Esophagus squamous epithelium (tissue), 4 donors: ENCODE measurements around the gene DIPK1C.

Experiments used
- CTCF ChIP-seq, 6 experiments: fragments of 450-650 bp in 4 of 6; fragments of 200-600 bp in 2 of 6; sonication (generic) in 2 of 6; IDR thresholded peaks; one replicate each; pipeline ENCODE4 v1.5.1; 2016 to 2019; ENCODE audit warnings: antibody characterized with exemption in 6 of 6, mild to moderate bottlenecking in 4 of 6, moderate library complexity in 4 of 6
- POLR2A ChIP-seq, 4 donors: fragments of 450-650 bp; IDR thresholded peaks; one replicate each; pipeline ENCODE4 v1.6.1; 2017; ENCODE audit warnings: antibody characterized with exemption in 4 of 4, mild to moderate bottlenecking in 4 of 4, moderate library complexity in 3 of 4

- TF ChIP-seq CTCF (IDR thresholded peaks at IDR 0.05): no peak
- no peak for TF ChIP-seq POLR2A (IDR thresholded peaks at IDR 0.05)
Measured at GRCh38 chr18:74465775-74466174, 8.7 kb upstream of the DIPK1C start.
